ENCODE results near the gene TRIM47.

- no peak for TF ChIP-seq CTCF (conservative IDR thresholded peaks at IDR 0.05)
- TF ChIP-seq EZH2 (IDR thresholded peaks at IDR 0.05; ENCODE audit: low read depth) = no peak
Measured at GRCh38 chr17:75843577-75844529, 34.5 kb downstream of the TRIM47 start, which contains the start of gene UNC13D.
